Superior temporal gyrus (tissue), 1 donor: Measurements from ENCODE around the gene CNTNAP1.
"Not testable (repeated sequence)": the region's sequence is repeated elsewhere in the genome, so short reads cannot be mapped to it uniquely, and the experiment has no call there.

Source experiments
- DNase-seq: peaks from one replicate; pipeline ENCODE4 v3.0.0-alpha.2; 2016; ENCODE audit errors: extremely low spot score

CNTNAP1 gene

DNA sequence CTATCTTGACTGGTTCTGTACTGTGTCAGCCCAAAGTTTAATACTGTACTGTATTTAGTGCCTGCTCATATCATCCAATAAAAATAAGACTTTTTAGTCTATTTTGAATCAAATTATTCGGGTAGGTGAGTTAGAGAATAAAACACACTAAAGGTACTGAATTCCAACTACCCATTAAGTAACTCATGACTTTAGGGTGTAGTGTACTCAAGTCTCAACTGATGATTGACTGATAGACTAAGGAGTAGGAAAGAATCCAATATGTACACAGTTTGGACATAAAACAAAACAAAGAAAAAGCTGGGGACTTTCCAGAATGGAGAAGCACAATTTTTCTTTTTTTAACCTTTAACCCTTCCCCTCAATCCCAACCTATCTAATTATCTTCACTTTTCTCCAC is 58.4 kb downstream of the CNTNAP1 start:
- no peak for DNase-seq

DNA sequence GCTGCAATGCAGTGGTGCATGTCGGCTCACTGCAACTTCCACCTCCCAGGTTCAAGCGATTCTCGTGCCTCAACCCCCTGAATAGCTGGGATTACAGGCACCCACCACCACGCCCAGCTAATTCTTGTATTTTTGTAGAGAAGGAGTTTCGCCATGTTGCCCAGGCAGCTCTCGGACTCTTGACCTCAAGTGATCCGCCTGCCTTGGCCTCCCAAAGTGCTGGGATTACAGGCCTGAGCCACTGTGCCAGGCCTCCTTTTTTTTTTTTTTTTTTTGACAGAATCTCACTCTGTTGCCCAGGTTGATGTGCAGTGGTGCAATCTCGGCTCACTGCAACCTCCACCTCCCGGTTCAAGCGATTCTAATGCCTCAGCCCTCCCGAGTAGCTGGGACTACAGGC is 60.6 kb downstream of the CNTNAP1 start:
- DNase-seq, result not testable (repeated sequence)

DNA sequence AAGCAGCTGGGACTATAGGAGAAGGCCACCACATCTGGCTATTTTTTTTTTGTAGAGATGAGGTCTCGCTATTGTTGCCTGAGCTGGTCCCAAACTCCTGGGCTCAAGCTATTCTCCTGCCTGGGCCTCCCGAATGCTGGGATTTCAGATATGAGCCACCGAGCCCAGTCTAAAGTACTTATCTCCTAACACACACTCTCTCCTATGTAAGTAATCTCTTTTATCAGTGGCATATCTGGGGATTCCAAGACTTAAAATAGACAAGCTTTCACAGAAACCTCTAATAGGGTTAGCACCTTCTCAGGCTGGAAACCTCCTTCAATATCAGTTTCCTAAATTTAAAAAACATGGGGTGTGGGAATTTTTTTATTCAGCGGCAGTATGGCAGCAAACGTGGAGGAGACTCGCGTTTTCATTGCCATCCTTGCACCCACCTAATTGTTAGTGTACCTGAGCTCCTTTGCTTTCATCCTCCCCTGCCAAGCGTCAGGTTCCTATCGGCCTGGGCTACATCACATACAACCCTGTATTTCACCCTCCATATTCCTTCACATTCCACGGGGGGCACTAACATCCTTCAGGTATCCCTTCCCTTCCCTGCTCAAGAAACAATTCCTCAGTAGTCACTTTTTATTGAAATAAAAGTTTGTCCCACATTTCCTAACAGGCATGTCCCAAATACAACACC is 61.4 kb downstream of the CNTNAP1 start:
- DNase-seq, result no peak

GRCh38 chr17:42744283-42744805 is 62.0 kb downstream of the CNTNAP1 start:
- peak; percentile 56 for DNase-seq

DNA sequence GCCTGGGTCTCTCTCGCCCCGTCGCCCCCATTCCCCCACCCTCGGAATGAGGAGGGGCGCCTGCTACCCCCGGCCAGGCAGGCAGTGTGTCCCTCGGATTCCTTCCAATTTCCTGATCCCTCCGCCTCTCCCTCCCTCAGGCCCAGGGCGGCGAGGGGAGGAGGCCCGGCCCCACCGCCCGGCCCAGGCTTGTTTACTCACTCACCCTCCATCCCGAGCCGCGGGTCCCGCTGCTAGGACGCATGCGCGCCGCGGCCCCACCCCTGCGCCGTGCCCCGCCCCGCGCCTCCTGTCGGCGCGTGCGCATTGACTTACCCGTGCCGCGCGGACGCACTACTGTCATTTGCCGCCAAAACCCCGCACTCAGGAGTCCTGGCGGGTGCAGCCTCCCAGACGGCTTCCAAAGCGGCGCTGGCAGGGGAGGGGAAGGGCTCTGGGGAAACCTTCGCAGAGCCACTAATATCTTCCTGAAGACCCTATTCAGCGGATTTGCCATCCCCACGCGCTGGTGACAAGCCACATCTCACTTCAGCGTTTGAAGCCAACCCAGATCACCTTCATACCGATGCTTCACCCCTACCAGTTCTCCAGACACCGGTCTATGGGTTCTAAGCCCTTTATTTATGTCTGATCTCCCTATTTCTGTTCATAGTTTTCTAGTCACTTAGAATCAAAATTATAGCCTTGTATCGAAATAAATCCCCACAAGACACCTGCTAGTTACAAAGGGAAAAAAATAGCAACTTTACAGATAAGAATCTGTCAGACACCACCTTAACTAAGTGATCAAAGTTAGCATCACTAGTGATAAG is 62.7 kb downstream of the CNTNAP1 start, which contains the start of gene EZH1:
Gene EZH1 (minus strand): TSS at position 235 of the 812 bp plus-strand sequence. CDS start 16,099 bp downstream, outside the sequence.
- peak; percentile 92 for DNase-seq

DNA sequence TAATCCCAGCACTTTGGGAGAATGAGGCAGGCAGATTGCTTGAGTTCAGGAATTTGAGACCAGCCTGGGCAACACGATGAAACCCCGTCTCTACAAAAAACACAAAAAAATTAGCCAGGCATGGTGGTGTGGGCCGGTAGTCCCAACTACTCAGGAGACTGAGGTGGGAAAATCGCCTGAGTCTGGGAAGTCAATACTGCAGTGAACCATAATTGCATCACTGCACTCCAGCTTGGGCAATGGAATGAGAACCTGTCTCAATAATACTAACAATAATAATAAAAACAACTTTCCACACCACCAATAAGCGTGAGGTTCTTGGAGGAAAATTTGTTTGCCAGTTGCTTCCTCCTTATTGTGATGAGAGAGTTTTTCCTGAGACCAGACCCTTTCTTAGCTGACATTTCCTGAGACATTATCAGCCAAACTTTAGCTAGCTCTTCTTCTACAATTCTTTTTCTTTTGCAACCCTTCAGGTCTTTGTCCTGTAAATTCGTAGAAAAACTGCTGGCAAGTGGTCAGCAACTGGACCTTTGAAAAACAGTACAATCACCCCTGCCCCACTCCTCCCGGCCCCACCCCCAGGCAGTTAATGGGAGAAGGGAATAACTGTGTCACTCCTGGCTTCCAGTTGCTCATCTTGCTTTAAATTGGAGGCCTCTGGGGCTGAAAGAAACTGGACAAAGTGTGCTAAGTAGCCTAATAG is 66.0 kb downstream of the CNTNAP1 start:
- no peak for DNase-seq

- peak; percentile 18 for DNase-seq
These were observed 66.8 kb downstream of the CNTNAP1 start for GRCh38 chr17:42748908-42749798.
